GM12891 (cell line): ENCODE results near the gene PRCD.

Experiments used
- DNase-seq: peaks from one replicate; pipeline ENCODE4 v3.0.0; 2011; ENCODE audit warnings: low spot score; ENCODE audit not compliant: insufficient read length
- FAIRE-seq: peaks from 2 replicates; lab custom pipeline; 2011; peaks lifted over from hg19 to GRCh38; lab: Jason Lieb, UNC
- PAX5 ChIP-seq: IDR thresholded peaks from 2 replicates; pipeline ENCODE4 v1.6.1; 2011; ENCODE audit warnings: low read length, moderate library complexity, mild to moderate bottlenecking; ENCODE audit not compliant: insufficient read depth, severe bottlenecking
- POLR2A ChIP-seq: IDR thresholded peaks from 2 replicates; pipeline ENCODE4 v1.6.1; 2011; ENCODE audit warnings: low read depth, low read length, control low read depth
- POLR2AphosphoS5 ChIP-seq: IDR thresholded peaks from 2 replicates; pipeline ENCODE4 v1.6.1; 2011; ENCODE audit warnings: low read depth, low read length, control low read depth
- POU2F2 ChIP-seq: IDR thresholded peaks from 2 replicates; pipeline ENCODE4 v1.6.1; 2011; ENCODE audit warnings: low read depth, mild to moderate bottlenecking, control low read depth, low read length, moderate library complexity
- SPI1 ChIP-seq: IDR thresholded peaks from 2 replicates; pipeline ENCODE4 v1.6.1; 2011; ENCODE audit warnings: low read depth, low read length, control low read depth
- TAF1 ChIP-seq: IDR thresholded peaks from 2 replicates; pipeline ENCODE4 v1.6.1; 2011; ENCODE audit warnings: low read depth, low read length, control low read depth

The PRCD gene

DNA sequence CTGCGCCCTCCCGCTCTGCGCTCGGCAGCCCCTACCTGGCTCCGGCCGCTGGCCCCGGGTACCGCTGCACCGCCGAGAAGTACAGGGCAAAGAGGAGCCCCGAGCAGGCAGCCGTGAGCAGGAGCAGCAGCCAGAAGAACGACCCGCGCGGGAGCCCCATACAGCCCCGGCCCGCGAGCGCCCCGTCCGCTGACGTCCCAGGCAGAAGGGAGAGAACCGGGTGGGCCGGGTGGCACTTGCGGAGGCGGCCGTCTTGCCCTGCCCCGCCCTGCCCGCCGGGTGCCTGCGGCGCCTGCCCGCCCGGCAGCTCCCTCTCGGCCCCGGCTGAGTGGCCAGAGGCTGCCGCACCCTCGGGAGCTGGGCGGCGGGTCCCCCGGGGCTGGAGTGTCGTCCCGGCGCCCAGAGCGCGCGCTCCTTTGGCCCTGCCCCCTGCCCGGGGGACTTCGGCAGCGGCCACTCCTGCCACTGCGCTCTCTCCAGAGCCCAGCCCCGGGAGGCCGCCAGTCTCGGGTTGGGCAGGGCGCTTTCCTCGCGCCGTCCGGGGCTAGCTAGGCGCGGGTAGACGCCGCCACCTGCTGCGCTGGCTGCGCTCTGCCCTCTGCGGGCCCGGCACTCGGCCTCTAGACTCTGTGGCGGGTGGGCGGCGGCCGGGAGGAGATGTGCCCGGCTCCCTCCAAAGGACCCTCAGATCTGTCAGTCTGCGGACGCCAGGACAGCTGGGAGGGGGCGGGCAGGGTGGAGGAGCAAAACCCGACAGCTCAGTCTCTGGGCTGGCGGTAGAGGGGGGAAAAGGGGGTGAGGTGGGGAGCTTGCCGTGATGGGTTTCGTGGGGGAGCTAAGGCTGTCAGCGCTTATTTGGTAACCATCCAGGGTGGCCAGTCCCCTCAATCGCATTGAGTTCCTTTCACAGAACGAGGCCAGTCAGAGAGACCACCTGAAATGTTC, 46.1 kb downstream of the PRCD start, which contains the start of gene ST6GALNAC2:
ST6GALNAC2 (minus strand) TSS at position 212 of the 945 bp plus-strand sequence; CDS start at position 160, 52 bp downstream.
- DNase-seq (no peak), FAIRE-seq (no peak)
- no peak for TF ChIP-seq POLR2A
- no peak for TF ChIP-seq POU2F2
- no peak for TF ChIP-seq SPI1
- no peak for TF ChIP-seq TAF1
- no peak for TF ChIP-seq PAX5
- TF ChIP-seq POLR2AphosphoS5, result no peak

DNA sequence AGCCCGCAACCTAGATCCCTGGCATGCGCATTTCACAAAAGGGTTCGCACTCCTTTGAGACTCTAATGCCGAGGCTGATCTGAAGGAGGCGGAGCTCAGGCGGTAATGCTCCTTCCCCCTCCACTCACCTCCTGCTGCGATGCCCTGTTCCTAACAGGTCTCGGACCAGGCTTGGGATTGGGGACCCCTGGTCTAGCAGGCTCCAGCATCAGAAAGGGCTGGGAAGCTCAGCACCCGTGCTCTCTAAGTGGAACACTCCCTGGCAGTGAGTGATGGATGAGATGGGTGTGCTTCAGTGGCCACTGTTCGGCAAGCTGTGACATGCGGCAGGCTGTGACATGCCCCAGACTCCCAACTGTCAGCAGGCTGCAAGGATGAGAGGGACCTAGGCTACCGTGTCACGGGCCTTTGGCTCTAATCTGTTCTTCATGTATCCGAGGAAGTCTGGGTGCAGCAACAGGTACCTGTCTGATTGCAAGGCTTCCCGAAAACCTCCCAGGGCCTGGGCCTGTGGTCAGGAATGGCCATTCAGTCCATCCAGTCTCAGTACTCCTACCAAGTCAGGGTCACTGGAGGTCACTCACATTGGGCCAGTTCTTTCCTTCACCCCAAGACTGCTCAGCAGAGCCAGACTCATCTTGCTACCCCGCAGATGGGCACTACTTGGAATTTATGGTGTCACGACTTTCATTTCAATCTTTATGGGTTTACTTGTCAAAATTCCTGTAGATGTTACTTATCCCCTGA, 47.1 kb downstream of the PRCD start:
- no peak for TF ChIP-seq SPI1
- TF ChIP-seq TAF1, result no peak
- no peak for TF ChIP-seq POLR2AphosphoS5
- FAIRE-seq, result peak; percentile 38
- DNase-seq, result no peak

DNA sequence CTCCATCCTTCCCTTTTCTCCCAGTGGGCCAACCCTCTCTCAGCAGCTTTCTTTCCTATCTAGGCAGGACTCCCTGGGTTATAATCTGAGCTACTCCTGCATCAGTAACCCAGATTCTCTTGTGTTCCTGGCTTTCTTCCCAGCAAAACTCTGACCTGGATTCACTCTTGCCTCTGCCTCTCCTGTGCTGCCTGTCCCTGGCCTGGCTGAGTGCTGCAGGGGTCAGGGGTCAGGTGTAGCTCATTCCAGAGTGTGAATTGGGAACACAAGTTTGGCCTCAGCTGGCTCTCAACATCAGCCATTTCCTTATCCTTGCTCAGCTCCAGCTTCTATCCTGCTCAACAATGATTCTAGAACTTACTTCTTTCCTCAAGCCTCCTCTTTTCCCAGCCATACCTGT, 48.3 kb downstream of the PRCD start:
- FAIRE-seq (no peak), DNase-seq (no peak)
- TF ChIP-seq PAX5, result no peak

DNA sequence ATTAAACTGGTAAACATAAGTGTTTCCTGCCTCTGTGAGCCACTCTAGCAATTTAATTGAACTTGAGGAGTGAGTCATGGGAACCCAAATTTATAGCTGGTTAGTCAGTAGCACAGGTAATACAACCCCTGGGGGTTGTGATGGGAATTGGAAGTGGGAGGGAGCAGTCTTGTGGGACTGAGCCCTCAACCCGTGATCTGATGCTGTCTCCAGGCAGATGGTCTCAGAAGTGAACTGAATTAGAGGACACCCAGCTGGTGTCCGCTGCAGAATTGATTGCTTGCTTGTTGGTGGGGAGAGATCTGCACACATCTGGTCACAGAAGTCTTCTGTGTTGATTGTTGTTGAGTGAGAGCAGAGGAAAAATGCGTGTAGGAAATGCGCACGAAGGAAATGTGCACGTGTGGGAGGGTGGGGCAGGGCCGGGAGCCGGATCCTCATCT, 53.6 kb downstream of the PRCD start:
- TF ChIP-seq POU2F2 (no peak), SPI1 (no peak), PAX5 (no peak), TAF1 (no peak), POLR2AphosphoS5 (no peak), POLR2A (no peak)
- DNase-seq (no peak), FAIRE-seq (no peak)

DNA sequence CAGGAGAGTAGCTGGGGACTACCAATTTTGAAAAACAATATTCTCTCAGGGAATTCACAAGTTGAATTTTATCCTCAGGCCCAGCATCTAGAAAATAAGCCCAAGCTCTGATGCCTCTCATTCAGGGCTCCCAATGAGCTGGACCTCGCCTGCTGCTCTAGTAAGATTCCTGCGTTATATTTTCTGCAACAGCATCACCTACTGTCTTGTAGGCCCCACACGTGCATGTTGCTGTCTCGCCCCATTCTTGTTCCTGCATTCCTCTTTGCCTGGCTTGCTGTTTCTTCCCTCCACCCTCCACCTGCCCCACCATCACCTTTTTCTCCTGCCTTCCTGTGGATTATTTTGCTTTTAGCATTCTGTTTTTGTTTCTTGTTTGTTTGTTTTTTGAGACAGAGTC, 54.1 kb downstream of the PRCD start:
- no peak for TF ChIP-seq PAX5
- no peak for TF ChIP-seq TAF1
- TF ChIP-seq SPI1, result no peak
- no peak for TF ChIP-seq POLR2A
- TF ChIP-seq POU2F2, result no peak
- no peak for TF ChIP-seq POLR2AphosphoS5
- no peak for FAIRE-seq

DNA sequence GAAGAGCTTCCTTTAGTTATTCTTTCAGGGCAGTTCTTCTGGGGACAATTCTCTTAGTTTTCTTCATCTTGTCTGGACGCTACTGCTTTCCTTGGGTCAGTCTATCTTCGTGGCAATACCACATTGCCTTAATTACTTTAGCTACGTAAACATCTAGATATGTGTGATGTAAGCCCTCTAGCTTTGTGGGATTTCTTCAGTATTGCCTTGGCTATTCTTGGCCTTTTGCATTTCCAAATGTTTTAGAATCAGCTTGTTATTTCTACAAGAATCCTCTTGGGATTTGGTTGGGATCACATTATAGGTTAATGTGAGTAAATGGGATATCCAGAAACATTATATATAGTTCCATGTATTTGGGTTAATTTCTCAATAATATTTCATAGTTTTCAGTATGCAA, 54.8 kb downstream of the PRCD start:
- no peak for TF ChIP-seq POLR2A
- TF ChIP-seq PAX5, result no peak
- TF ChIP-seq POU2F2, result no peak
- TF ChIP-seq TAF1, result no peak
- TF ChIP-seq POLR2AphosphoS5, result no peak
- no peak for TF ChIP-seq SPI1
- no peak for FAIRE-seq
- no peak for DNase-seq

More for the DNA sequence above, 54.1 kb downstream of the PRCD start:
- DNase-seq, result no peak
